ENCODE measurements around the gene PPY. TPM values are rescaled to one million over a fixed set of nuclear protein-coding genes. Genes with fewer than 3 reads are reported as not detected.

The PPY gene
- total RNA-seq (2021) = 0.59 TPM in 1 of 2 replicates, not detected in the other
- long read RNA-seq = 0 reads

GRCh38 chr17:43942051-43942685 lies at the start of gene PPY:
TSS of gene PPY (minus strand) at chr17:43942476. CDS start at chr17:43941654, 822 bp downstream.
- Histone ChIP-seq H3K9ac (ENCODE audit: extremely low read depth, insufficient read length, low read length) (no peak within 1 kb of the TSS), H4K8ac (replicated peaks; ENCODE audit: insufficient read length, low read depth, low read length) (no peak within 1 kb of the TSS), H2AK5ac (ENCODE audit: insufficient read length, low read length) (no peak within 1 kb of the TSS), H3K4me1 (ENCODE audit: insufficient read depth, low read length) (no peaks in the 10 kb centered on the region), H2BK12ac (ENCODE audit: insufficient read length, low read depth, low read length) (no peak within 1 kb of the TSS), H3K23ac (ENCODE audit: insufficient read length, low read depth, low read length) (no peak within 1 kb of the TSS), H4K20me1 (ENCODE audit: control insufficient read depth, insufficient read depth, insufficient read length) (no peaks in the 10 kb centered on the region), H3K27ac (ENCODE audit: insufficient read length, low read depth, low read length) (no peak within 1 kb of the TSS), H3K18ac (ENCODE audit: insufficient read length, low read depth, low read length) (no peak within 1 kb of the TSS), H3K27me3 (ENCODE audit: insufficient read depth, low read length) (peaks cover 4% of the 10 kb centered on the region), H3K56ac (ENCODE audit: insufficient read length, low read depth, low read length) (no peak within 1 kb of the TSS), H3T11ph (ENCODE audit: low read length) (no peak within 1 kb of the TSS), H3K79me2 (ENCODE audit: insufficient read depth, low read length) (no peaks in the 10 kb centered on the region), H2BK15ac (ENCODE audit: low read depth, low read length) (no peak within 1 kb of the TSS), H4K5ac (ENCODE audit: insufficient read length, low read depth, low read length) (no peak within 1 kb of the TSS), H2BK20ac (ENCODE audit: low read depth, low read length, poor library complexity, severe bottlenecking) (no peak within 1 kb of the TSS), H3K9me3 (ENCODE audit: control insufficient read depth, low read depth, low read length) (no peaks in the 10 kb centered on the region), H3K23me2 (ENCODE audit: insufficient read length, low read depth, low read length, poor library complexity, severe bottlenecking) (no peaks in the 10 kb centered on the region), H3K79me1 (ENCODE audit: insufficient read depth, low read depth, low read length, poor library complexity, severe bottlenecking) (no peaks in the 10 kb centered on the region), H3K4me2 (ENCODE audit: insufficient read depth, insufficient read length, low read length) (no peak within 1 kb of the TSS), H3K14ac (ENCODE audit: insufficient read depth, low read length) (no peak within 1 kb of the TSS), H3K4ac (ENCODE audit: low read depth, low read length) (no peak within 1 kb of the TSS), H2BK120ac (ENCODE audit: low read depth, low read length, poor library complexity, severe bottlenecking) (no peak within 1 kb of the TSS), H4K91ac (ENCODE audit: insufficient read length, low read depth, low read length) (no peak within 1 kb of the TSS), H2AFZ (ENCODE audit: low read length) (no peak within 1 kb of the TSS), H2BK5ac (ENCODE audit: insufficient read length, low read length) (no peak within 1 kb of the TSS)
- no peak for DNase-seq
- Mint-ChIP-seq H3K27me3 (ENCODE audit: low read depth) (peaks cover 35% of the 10 kb centered on the region), H3K36me3 (ENCODE audit: insufficient read depth in 1 of 3, low read depth in 3 of 3) (no peaks in the 10 kb centered on the region), H3K27ac (peak within 1 kb of the TSS in 1 of 3 experiments; percentile 62; a peak in 1 of 7 replicates), H3K4me3 (no peak within 1 kb of the TSS), H3K4me1 (peaks cover 18 to 27% of the 10 kb centered on the region in 2 experiments), H3K9me3 (no peaks in the 10 kb centered on the region)
- TF ChIP-seq CTCF (conservative IDR thresholded peaks at IDR 0.05) = no peak
- no CpG with 5 or more reads among the region's 17 CpGs for WGBS (ENCODE audit: extremely low coverage, insufficient read length, low lambda C conversion rate)

All from H9 (cell line).